C4-2B (cell line): ENCODE results near the gene ARHGAP32.

Experiments
- CTCF ChIP-seq: fragments of 450-650 bp; conservative IDR thresholded peaks from 2 replicates; pipeline ENCODE4 v1.5.1; 2017; ENCODE audit warnings: mild to moderate bottlenecking
- ZFX ChIP-seq: fragments of 450-650 bp; IDR thresholded peaks from 2 replicates; pipeline ENCODE4 v1.6.1; 2017

- TF ChIP-seq CTCF (no peak), ZFX (no peak)
Observed at GRCh38 chr11:128963744-128964325, 228.3 kb downstream of the ARHGAP32 start.
